AG04450 (cell line): ENCODE data around the gene TGM2. TPM values are rescaled to one million over a fixed set of nuclear protein-coding genes. Genes with fewer than 3 reads are reported as not detected.

Source experiments
- CTCF ChIA-PET: fragments of 300-600, 350-600 bp; formaldehyde crosslinking; extraction: SDS; loops from one replicate; lab custom pipeline; 2022; ENCODE audit warnings: antibody characterized with exemption, inconsistent platforms; lab: Charles Lee
- POLR2A ChIA-PET: fragments of 350-600 bp; formaldehyde crosslinking; extraction: SDS; loops from one replicate; lab custom pipeline; 2021; ENCODE audit warnings: antibody characterized with exemption, inconsistent platforms; lab: Yijun Ruan, JAX
- DNase-seq: peaks from one replicate; pipeline ENCODE4 v3.0.0-alpha.2; 2011; ENCODE audit warnings: low read depth, low spot score
- H3K27ac ChIP-seq: one replicate; pipeline ENCODE4 v1.5.1; 2012; ENCODE audit warnings: low read depth, low read length, control low read depth
- H3K27me3 ChIP-seq: one replicate; pipeline ENCODE4 v1.6.0; 2012; ENCODE audit warnings: low read length; ENCODE audit not compliant: control insufficient read depth, insufficient read depth
- H3K4me3 ChIP-seq: 2 replicates; pipeline ENCODE4 v1.5.1; 2011; ENCODE audit warnings: mild to moderate bottlenecking, low read depth, low read length, control low read depth
- H3K9me3 ChIP-seq: 2 replicates; pipeline ENCODE4 v1.5.1; 2012; ENCODE audit warnings: low read length; ENCODE audit not compliant: control insufficient read depth, insufficient read depth
- polyA plus RNA-seq: library from polyadenylated mRNA; depleted of rRNA; stranded (reverse); fragments of >200 nt; gene quantifications from 2 replicates; pipeline ENCODE4 v1.2.3, GENCODE V29; 2011
- TF ChIP-seq, protein P1 (sequence below): IDR thresholded peaks from 2 replicates; pipeline ENCODE4 v1.5.1; 2011; ENCODE audit warnings: low read depth, low read length, control low read depth, inconsistent platforms

TGM2 gene
- polyA plus RNA-seq, 1 experiment, result 326 TPM

DNA sequence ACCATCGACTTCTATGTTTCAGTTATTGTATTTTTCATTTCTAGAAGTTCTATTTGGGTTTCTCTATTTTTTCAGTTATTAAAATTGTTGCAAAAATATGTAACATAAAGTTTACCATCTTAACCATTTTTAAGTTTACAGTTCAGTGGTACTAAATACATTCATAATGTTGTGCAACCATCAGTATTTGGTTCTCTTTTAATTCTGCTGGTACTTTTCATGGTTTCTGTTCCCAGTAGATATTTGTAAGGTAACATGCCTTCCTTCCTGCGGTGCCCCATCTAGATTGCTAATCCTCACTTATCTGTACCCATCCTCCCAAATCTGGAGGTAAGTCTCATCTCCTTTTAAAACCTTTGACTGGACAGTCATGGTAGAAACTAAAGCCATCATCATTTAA, 47.9 kb downstream of the TGM2 start:
- Histone ChIP-seq H3K4me3 (no peak overlapping the region), H3K9me3 (no peaks in the 10 kb centered on the region), H3K27me3 (no peaks in the 10 kb centered on the region), H3K27ac (peak overlapping the region; percentile 43)
- TF ChIP-seq, protein P1, sequence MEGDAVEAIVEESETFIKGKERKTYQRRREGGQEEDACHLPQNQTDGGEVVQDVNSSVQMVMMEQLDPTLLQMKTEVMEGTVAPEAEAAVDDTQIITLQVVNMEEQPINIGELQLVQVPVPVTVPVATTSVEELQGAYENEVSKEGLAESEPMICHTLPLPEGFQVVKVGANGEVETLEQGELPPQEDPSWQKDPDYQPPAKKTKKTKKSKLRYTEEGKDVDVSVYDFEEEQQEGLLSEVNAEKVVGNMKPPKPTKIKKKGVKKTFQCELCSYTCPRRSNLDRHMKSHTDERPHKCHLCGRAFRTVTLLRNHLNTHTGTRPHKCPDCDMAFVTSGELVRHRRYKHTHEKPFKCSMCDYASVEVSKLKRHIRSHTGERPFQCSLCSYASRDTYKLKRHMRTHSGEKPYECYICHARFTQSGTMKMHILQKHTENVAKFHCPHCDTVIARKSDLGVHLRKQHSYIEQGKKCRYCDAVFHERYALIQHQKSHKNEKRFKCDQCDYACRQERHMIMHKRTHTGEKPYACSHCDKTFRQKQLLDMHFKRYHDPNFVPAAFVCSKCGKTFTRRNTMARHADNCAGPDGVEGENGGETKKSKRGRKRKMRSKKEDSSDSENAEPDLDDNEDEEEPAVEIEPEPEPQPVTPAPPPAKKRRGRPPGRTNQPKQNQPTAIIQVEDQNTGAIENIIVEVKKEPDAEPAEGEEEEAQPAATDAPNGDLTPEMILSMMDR, result no peak
- POLR2A ChIA-PET, result interaction anchor here (1.0 kb wide), 1 partner anchor 8 kb away, joined by 3 read pairs; no protein-coding TSS in a partner anchor
- no peak for DNase-seq
- CTCF ChIA-PET, result no interaction called here

DNA sequence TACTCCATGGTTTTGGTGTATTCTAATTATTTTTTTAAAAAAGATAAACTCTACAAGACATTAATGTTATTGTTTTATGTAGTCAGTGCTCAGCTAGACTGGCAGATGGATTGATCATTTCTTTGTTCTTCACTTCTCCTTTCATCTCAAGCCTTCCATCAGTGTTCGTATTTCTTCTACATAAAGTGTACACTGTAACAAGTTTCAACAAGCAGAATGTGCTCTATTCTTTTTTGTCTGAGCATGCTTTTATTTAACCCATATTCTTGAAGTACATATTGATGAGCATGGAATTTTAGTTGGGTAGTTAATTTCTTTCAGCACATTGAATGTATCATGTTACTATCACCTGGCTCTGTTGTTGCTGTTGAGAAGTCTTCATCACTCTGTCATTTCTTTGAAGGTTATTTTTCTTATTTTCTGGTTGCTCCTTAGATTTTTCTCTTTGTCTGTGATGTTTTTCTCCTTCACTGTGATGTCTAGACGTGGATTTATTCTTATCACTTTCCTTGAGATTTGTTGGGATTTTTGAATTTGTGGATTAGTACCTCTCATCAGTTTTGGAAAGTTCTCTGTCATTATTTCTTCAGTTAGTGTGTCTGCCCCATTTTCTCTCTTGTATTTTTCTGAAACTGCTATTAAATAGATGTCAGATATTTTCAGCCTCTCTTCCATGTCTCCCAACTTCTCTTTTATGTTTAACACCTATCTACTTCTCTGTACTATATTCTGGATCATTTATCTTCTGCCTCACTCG, 48.5 kb downstream of the TGM2 start:
- no peak overlapping the region for H3K4me3 ChIP-seq
- ChIA-PET CTCF (no interaction called here), POLR2A (no interaction called here)
- no peaks in the 10 kb centered on the region for H3K9me3 ChIP-seq
- H3K27ac ChIP-seq, result no peak overlapping the region
- no peak for DNase-seq
- TF ChIP-seq, protein P1, result no peak
- no peaks in the 10 kb centered on the region for H3K27me3 ChIP-seq

GRCh38 chr20:38115896-38116295, 49.2 kb downstream of the TGM2 start:
- DNase-seq, result no peak
- Histone ChIP-seq H3K27ac (no peak overlapping the region), H3K4me3 (no peak overlapping the region), H3K9me3 (no peaks in the 10 kb centered on the region), H3K27me3 (no peaks in the 10 kb centered on the region)
- ChIA-PET POLR2A (no interaction called here), CTCF (interaction anchor here (1.2 kb wide), 1 partner anchor 27 kb away, joined by 4 read pairs; no protein-coding TSS in a partner anchor)
- TF ChIP-seq, protein P1, result no peak

- H3K4me3 ChIP-seq, result no peak overlapping the region
- TF ChIP-seq, protein P1, result peak; percentile 30; the same call in 1 of the 2 replicates
- POLR2A ChIA-PET, result interaction anchor here (1.3 kb wide), 1 partner anchor 12 kb away, joined by 4 read pairs; no protein-coding TSS in a partner anchor
- H3K27ac ChIP-seq, result no peak overlapping the region
- no peak for DNase-seq
- H3K27me3 ChIP-seq, result no peaks in the 10 kb centered on the region
- no peaks in the 10 kb centered on the region for H3K9me3 ChIP-seq
- CTCF ChIA-PET, result interaction anchor here (0.6 to 1.2 kb wide), 2 partner anchors 26 to 107 kb away, joined by 3 to 4 read pairs; no protein-coding TSS in a partner anchor
Measured at GRCh38 chr20:38115205-38115604, 49.9 kb downstream of the TGM2 start.

GRCh38 chr20:38114353-38114791, 50.7 kb downstream of the TGM2 start:
- Histone ChIP-seq H3K4me3 (no peak overlapping the region), H3K27me3 (no peaks in the 10 kb centered on the region), H3K9me3 (no peaks in the 10 kb centered on the region), H3K27ac (no peak overlapping the region)
- TF ChIP-seq, protein P1, result no peak
- DNase-seq, result no peak
- CTCF ChIA-PET, result interaction anchor here (1.6 kb wide), 1 partner anchor 107 kb away, joined by 7 read pairs; no protein-coding TSS in a partner anchor
- POLR2A ChIA-PET, result interaction anchor here (1.3 kb wide), 1 partner anchor 13 kb away, joined by 4 read pairs; no protein-coding TSS in a partner anchor
